LNCaP clone FGC (cell line): Measurements from ENCODE around the gene SOWAHD.
"Not testable (repeated sequence)": the region's sequence is repeated elsewhere in the genome, so short reads cannot be mapped to it uniquely, and the experiment has no call there.

Source experiments
- DNase-seq: peaks from one replicate; pipeline ENCODE4 v3.0.0-alpha.2; 2011; ENCODE audit warnings: low read depth
- H3K4me3 ChIP-seq: 2 replicates; pipeline ENCODE4 v1.5.1; 2011; ENCODE audit warnings: mild to moderate bottlenecking, low read depth, low read length, control low read depth
- CTCF ChIP-seq: IDR thresholded peaks from 2 replicates; pipeline ENCODE4 v1.5.1; 2012; ENCODE audit warnings: mild to moderate bottlenecking; ENCODE audit not compliant: control insufficient read depth, insufficient read depth; ENCODE audit errors: extremely low read depth

SOWAHD gene

GRCh38 chrX:119758731-119759247 is 401 bp downstream of the SOWAHD start:
- H3K4me3 ChIP-seq, result peak overlapping the region; percentile 56
- no peak for DNase-seq
- TF ChIP-seq CTCF, result no peak

DNA sequence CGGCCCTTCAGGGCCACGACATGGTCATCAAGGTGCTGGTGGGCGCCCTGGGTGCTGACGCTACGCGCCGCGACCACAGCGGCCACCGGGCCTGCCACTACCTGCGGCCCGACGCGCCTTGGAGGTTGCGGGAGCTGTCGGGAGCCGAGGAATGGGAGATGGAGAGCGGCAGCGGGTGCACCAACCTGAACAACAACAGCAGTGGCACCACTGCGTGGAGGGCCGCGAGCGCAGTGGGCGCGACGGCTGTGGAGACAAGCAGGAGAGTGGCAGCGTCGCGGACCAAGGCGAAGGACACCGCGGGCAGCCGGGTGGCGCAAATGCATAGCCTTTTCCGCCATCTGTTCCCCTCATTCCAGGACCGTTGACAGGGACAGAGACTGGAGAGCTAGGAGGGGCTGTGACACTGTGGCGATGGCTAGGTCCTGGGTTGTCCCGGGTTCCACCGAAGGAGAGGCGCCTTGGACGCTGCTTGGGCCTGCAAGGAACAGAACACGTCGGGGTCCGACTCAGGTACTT is 919 bp downstream of the SOWAHD start:
- DNase-seq, result no peak
- H3K4me3 ChIP-seq, result peak overlapping the region; percentile 56
- no peak for TF ChIP-seq CTCF

DNA sequence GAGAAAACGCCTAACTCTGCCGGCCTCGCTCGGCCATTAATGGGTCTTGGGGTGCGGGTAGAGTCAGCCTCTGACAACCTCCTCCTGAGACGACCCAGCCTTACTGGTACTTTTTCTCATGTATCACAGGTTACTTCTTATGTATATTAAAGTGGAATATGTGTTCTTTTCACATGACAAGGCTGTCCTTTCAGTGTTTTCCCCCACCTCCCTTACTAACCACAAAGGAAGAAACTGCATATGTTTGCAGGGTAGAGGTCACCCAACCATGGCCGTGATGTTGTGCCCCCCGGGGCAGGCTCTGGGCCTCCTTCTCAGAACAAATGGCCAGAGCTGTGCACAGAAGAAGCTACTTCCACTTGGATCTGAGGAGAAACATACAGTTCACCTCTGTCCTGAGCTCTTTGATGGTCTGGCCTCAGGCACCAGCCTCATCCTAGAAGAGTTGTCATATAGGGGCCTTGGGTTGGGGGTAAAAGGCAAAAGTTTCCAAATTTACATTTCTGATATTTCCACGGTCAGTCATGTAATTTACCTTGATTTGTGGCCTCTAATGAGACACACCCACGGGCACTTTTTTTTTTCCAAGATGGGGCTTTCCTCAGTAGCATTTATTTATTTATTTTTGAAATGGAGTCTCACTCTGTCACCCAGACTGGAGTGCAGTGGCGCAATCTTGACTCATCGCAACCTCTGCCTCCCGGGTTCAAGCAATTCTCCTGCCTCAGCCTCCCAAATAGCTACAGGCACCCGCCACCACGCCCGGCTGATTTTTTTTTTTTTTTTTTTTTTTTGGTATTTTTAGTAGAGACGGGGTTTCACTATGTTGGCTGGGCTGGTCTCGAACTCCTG is 1.9 kb downstream of the SOWAHD start:
- no peak for TF ChIP-seq CTCF
- DNase-seq, result no peak
- no peak overlapping the region for H3K4me3 ChIP-seq

DNA sequence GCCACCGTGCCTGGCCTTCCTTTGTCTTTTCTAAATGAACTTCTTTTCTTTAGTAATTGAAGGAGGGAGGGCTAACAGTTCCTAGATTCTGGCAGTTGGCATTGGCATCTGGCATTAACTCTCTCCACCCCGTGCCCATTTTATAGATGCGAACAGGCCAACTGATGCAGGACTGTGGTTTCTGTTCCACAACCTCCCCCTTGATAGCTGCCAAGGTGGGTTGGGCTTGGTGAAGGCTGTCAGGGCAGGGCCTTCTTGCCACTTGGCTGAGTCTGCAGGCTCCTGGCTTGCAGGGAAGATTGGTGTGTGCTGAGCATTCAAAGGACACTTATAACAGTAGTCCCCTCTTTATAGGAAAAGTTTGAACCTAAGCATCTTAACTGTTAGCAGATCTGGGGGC is 4.3 kb downstream of the SOWAHD start:
- no peak overlapping the region for H3K4me3 ChIP-seq
- no peak for TF ChIP-seq CTCF
- DNase-seq, result no peak

- TF ChIP-seq CTCF, result no peak
- H3K4me3 ChIP-seq, result no peak overlapping the region
- no peak for DNase-seq
These were observed 4.8 kb downstream of the SOWAHD start for GRCh38 chrX:119763181-119763580.

- TF ChIP-seq CTCF, result no peak
- DNase-seq, result no peak
- H3K4me3 ChIP-seq, result no peak overlapping the region
These were observed 5.5 kb downstream of the SOWAHD start for GRCh38 chrX:119763836-119764387.

- not testable (repeated sequence) for DNase-seq
These were observed 10.0 kb downstream of the SOWAHD start for GRCh38 chrX:119768436-119768835.

DNA sequence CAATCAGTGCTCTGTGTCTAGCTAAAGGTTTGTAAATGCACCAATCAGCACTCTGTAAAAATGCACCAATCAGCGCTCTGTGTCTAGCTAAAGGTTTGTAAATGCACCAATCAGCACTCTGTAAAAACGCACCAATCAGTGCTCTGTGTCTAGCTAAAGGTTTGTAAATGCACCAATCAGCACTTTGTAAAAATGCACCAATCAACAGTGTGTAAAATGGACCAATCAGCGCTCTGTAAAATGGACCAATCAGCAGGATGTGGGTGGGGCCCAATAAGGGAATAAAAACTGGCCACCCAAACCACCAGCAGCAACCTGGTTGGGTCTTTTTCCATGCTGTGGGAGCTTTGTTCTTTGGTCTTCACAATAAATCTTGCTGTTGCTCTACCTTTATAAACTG is 11.0 kb downstream of the SOWAHD start:
- not testable (repeated sequence) for H3K4me3 ChIP-seq, DNase-seq

More at GRCh38 chrX:119768436-119768835, 10.0 kb downstream of the SOWAHD start:
- not testable (repeated sequence) for H3K4me3 ChIP-seq
